ENCODE results near the gene DNALI1.
"Not testable (repeated sequence)": the region's sequence is repeated elsewhere in the genome, so short reads cannot be mapped to it uniquely, and the experiment has no call there.

The DNALI1 gene

GRCh38 chr1:37556712-37557196, at the start of gene DNALI1:
DNALI1 (plus strand) TSS chr1:37556940; CDS start chr1:37556995, 55 bp downstream.
- DNase-seq, result peak; percentile 90

GRCh38 chr1:37509181-37509580, 47.6 kb upstream of the DNALI1 start:
- no peak for DNase-seq

- DNase-seq, result no peak
These were observed 42.9 kb upstream of the DNALI1 start for GRCh38 chr1:37513795-37514349.

- peak; percentile 82 for DNase-seq
These were observed 42.2 kb upstream of the DNALI1 start, which contains the start of gene MEAF6 for GRCh38 chr1:37514350-37515184. MEAF6 (minus strand) TSS chr1:37514766; CDS start chr1:37514746, 20 bp downstream.

GRCh38 chr1:37515185-37516034, 41.3 kb upstream of the DNALI1 start:
- no peak for DNase-seq

- no peak for DNase-seq
These were observed 39.2 kb upstream of the DNALI1 start for GRCh38 chr1:37517569-37517968.

GRCh38 chr1:37518241-37518640, 38.5 kb upstream of the DNALI1 start:
- not testable (repeated sequence) for DNase-seq

GRCh38 chr1:37518929-37519328, 37.8 kb upstream of the DNALI1 start:
- DNase-seq, result not testable (repeated sequence)

- no peak for DNase-seq
These were observed 37.1 kb upstream of the DNALI1 start for GRCh38 chr1:37519613-37520012.

GRCh38 chr1:37529888-37530287, 26.9 kb upstream of the DNALI1 start:
- DNase-seq, result not testable (repeated sequence)

- DNase-seq, result not testable (repeated sequence)
These were observed 24.2 kb upstream of the DNALI1 start for GRCh38 chr1:37532418-37533156.

- DNase-seq, result no peak
These were observed 23.2 kb upstream of the DNALI1 start for GRCh38 chr1:37533317-37534093.

GRCh38 chr1:37537378-37537777, 19.4 kb upstream of the DNALI1 start:
- no peak for DNase-seq

- DNase-seq, result not testable (repeated sequence)
These were observed 17.6 kb upstream of the DNALI1 start for GRCh38 chr1:37539154-37539553.

GRCh38 chr1:37540036-37540785, 16.5 kb upstream of the DNALI1 start:
- DNase-seq, result no peak

- DNase-seq, result no peak
These were observed 12.2 kb upstream of the DNALI1 start for GRCh38 chr1:37544530-37544929.

GRCh38 chr1:37545019-37545418, 11.7 kb upstream of the DNALI1 start:
- DNase-seq, result no peak

GRCh38 chr1:37549341-37549740, 7.4 kb upstream of the DNALI1 start:
- no peak for DNase-seq

GRCh38 chr1:37553598-37553926, 3.2 kb upstream of the DNALI1 start:
- no peak for DNase-seq

- peak; percentile 94 for DNase-seq
These were observed 2.6 kb upstream of the DNALI1 start, which contains the start of gene SNIP1 for GRCh38 chr1:37553927-37554808. SNIP1 (minus strand) TSS chr1:37554293; CDS start chr1:37554229, 64 bp downstream.

All from DMS153 (cell line).